Measurements from ENCODE around the gene STK33.

DNA sequence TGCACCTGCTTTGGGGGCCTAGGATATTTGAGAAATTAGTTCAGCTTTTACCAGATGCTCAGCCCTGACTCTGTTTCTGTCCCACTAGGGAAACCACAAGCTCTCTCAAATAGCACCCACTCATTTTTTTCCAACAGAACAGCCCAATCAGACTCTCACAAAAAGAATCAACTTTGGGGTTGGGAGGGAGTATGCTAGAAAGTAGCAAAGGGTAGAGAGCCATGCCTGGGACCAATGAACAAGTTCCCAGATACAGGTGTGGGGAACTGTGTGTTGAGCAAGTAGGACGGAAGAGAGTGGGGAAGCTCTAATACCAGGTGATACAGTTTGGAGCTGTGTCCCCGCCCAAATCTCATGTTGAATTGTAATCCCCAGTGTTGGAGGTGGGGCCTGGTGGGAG is 47.3 kb upstream of the STK33 start:
- no peak for TF ChIP-seq POLR2A (IDR thresholded peaks at IDR 0.05; ENCODE audit: low read depth, low read length)
- no peak for TF ChIP-seq POLR2AphosphoS5 (IDR thresholded peaks at IDR 0.05; ENCODE audit: low read depth, low read length)

Data from GM12891 (cell line).